Measurements from ENCODE around the gene MOB3C. TPM values are rescaled to one million over a fixed set of nuclear protein-coding genes. Genes with fewer than 3 reads are reported as not detected.

MOB3C gene
- total RNA-seq, 4 donors from 2014 or later = 13.0 to 17.8 (median 13.6) TPM

DNA sequence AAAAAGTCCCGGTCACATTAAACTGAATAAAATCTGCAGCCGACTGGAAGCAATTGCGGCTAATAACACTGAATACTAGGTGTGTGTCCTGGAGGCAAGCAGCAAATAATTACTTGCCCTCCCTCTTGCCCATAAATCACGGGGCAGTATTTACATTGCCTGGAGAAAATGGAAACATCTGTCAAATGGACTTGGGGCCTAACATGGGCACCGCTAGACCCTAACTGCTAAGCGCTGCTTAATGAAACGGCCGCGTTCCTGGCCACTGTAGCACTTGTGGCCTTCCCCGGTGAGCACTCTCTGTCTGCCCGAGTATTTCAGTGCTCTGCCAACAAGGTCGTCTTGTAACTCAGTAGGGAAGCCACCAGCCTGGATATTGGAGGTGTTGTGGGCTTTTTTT lies 41.3 kb downstream of the MOB3C start:
- 85 to 89% methylated on average over 12 of the region's 12 CpGs for WGBS, 2 donors
- no peak overlapping the region for H3K4me3 ChIP-seq (ENCODE audit: low read depth, poor library complexity, severe bottlenecking)
- intact Hi-C loops (cut with DNase I; ENCODE audit: low total_unique reads) = no loop called here
- TF ChIP-seq, protein P1, sequence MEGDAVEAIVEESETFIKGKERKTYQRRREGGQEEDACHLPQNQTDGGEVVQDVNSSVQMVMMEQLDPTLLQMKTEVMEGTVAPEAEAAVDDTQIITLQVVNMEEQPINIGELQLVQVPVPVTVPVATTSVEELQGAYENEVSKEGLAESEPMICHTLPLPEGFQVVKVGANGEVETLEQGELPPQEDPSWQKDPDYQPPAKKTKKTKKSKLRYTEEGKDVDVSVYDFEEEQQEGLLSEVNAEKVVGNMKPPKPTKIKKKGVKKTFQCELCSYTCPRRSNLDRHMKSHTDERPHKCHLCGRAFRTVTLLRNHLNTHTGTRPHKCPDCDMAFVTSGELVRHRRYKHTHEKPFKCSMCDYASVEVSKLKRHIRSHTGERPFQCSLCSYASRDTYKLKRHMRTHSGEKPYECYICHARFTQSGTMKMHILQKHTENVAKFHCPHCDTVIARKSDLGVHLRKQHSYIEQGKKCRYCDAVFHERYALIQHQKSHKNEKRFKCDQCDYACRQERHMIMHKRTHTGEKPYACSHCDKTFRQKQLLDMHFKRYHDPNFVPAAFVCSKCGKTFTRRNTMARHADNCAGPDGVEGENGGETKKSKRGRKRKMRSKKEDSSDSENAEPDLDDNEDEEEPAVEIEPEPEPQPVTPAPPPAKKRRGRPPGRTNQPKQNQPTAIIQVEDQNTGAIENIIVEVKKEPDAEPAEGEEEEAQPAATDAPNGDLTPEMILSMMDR (IDR thresholded peaks at IDR 0.05) = no peak
- TF ChIP-seq POLR2A (IDR thresholded peaks at IDR 0.05) = no peak
- DNase-seq (ENCODE audit: low spot score in 2 of 2) = no peak

DNA sequence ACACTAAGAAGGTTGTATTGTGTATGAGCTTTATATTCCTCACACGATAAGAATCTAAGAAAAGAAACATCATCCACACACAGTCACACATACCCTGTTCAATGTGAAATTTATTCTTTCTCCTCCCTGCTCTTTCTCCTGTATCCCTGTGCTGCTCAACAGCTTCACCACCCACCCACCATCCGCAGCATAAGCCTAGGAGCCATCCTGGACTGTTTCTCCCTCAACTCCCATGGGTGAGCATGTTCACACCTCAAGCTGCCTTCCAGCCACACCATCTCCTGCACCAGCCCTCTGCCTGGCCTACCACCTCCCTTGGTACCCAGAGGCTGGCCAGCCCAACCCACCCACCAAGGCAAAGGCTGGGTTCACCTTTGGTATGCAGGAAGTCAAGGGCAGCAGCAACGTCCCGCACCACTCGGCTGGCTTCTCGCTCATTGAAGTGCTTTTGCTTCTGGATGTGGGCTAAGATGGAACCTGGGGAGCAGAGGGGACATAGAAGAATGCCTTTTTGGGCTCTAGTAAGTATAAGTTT lies 44.9 kb downstream of the MOB3C start:
- 94 to 95% methylated on average over 6 of the region's 6 CpGs for WGBS, 2 donors
- no peak for TF ChIP-seq POLR2A (IDR thresholded peaks at IDR 0.05)
- TF ChIP-seq, protein P1 (IDR thresholded peaks at IDR 0.05) = no peak
- intact Hi-C loops (cut with DNase I; ENCODE audit: low total_unique reads) = no loop called here
- H3K4me3 ChIP-seq (ENCODE audit: low read depth, poor library complexity, severe bottlenecking) = no peak overlapping the region
- no peak for DNase-seq (ENCODE audit: low spot score in 2 of 2)

DNA sequence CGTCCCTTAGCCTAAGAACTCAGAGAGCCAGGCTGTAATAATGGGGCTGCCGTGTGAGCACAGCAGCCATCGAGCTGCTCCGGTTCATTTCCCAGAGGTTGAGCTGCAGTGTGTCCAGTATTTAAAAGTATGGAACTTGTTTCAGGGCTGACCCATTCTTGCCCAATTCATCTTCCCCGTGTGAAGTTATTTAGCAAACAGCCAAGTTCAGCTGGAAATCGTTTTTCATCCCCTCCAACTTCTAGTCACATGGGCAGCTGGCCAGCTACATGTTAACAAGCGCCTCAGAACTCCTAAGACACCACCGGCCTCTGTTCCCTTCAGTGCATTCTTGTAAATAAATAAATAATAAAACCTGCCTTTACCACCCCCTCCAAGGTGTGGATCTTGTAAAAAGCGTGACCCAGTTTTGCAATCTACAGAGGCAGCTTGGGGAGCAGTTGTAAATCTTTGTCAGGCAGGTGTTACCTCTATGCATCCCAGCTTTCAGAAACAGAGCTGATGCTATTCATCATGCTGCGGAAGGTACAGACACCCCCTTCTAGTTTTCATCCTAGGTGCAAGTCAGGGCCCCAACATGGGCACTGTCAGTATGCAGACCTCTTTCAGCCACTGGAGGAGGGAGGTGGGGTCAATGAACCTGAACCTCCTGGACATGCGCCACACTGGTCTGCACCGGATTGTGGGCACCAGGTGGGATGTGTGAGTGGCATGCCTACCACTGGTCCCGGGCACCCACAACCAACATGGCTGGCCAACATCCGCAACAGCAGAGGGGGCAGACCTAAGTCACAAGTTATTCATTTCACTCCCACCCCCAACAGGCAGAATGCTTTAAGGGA lies 46.5 kb downstream of the MOB3C start:
- intact Hi-C loops (cut with DNase I; ENCODE audit: low total_unique reads) = no loop called here
- no peak for TF ChIP-seq POLR2A (IDR thresholded peaks at IDR 0.05)
- TF ChIP-seq, protein P1 (IDR thresholded peaks at IDR 0.05) = no peak
- 80% methylated on average over 14 of the region's 14 CpGs for WGBS, 2 donors
- DNase-seq (ENCODE audit: low spot score in 2 of 2) = no peak
- H3K4me3 ChIP-seq (ENCODE audit: low read depth, poor library complexity, severe bottlenecking) = no peak overlapping the region

DNA sequence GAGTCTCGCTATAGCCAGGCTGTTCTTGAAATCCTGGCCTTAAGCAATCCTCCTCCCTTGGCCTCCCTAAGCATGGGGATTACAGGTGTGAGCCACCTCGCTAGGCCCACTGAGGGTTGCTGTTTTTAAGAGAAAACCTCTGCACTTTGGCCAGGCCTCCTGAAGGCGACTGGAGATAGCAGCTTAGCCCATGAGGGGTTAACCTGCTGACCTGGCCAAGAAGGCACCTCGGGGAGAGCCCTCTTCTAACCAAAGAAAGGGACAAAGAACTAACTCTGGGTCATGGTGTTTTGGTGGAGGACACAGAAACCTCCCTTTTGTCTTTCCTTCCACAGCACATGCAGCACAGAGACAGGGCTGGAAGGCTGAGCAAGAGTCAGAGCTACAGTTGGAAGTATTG lies 47.5 kb downstream of the MOB3C start:
- 90 to 91% methylated on average over 4 of the region's 4 CpGs for WGBS, 2 donors
- intact Hi-C loops (cut with DNase I; ENCODE audit: low total_unique reads) = no loop called here
- no peak for TF ChIP-seq POLR2A (IDR thresholded peaks at IDR 0.05)
- TF ChIP-seq, protein P1 (IDR thresholded peaks at IDR 0.05) = no peak
- no peak overlapping the region for H3K4me3 ChIP-seq (ENCODE audit: low read depth, poor library complexity, severe bottlenecking)
- no peak for DNase-seq (ENCODE audit: low spot score in 2 of 2)

DNA sequence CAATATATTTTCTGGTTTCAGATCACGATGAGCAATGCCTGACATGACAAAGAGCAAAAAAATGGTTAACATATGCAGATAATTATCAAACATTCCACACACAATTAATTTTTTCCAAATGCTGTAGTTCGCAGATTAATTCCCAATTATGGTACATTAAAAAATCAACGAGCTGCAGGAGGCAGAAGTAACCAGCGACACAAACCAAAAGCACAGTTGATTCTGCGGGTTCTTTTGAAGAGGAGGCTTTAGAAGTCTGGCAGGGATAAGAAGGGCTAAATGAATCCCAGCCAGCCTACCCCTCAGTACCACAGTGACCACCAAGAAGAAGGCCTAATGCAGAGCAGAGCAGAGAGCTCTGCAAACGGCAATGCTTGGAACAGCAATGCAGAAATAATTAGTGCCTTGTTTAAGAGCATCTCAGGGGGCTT lies 48.1 kb downstream of the MOB3C start:
- TF ChIP-seq POLR2A (IDR thresholded peaks at IDR 0.05) = no peak
- TF ChIP-seq, protein P1 (IDR thresholded peaks at IDR 0.05) = no peak
- DNase-seq (ENCODE audit: low spot score in 2 of 2) = no peak
- WGBS, 2 donors = 76 to 80% methylated on average over 6 of the region's 6 CpGs
- H3K4me3 ChIP-seq (ENCODE audit: low read depth, poor library complexity, severe bottlenecking) = no peak overlapping the region
- intact Hi-C loops (cut with DNase I; ENCODE audit: low total_unique reads) = no loop called here

All from lower leg skin (tissue), 4 donors.